ENCODE results near the gene P2RY11.

- TF ChIP-seq TARDBP (IDR thresholded peaks at IDR 0.05) (no peak), L3MBTL2 (conservative IDR thresholded peaks at IDR 0.05) (no peak), NFRKB (IDR thresholded peaks at IDR 0.05) (no peak), FOXM1 (IDR thresholded peaks at IDR 0.05; ENCODE audit: borderline replicate concordance) (no peak), FOXK2 (IDR thresholded peaks at IDR 0.05) (no peak), ELF4 (IDR thresholded peaks at IDR 0.05) (no peak), BHLHE40 (IDR thresholded peaks at IDR 0.05; ENCODE audit: borderline replicate concordance) (no peak), PKNOX1 (IDR thresholded peaks at IDR 0.05) (no peak), CTBP1 (IDR thresholded peaks at IDR 0.05; ENCODE audit: borderline replicate concordance) (no peak)
Measured at GRCh38 chr19:10095622-10095947, 15.9 kb upstream of the P2RY11 start.

Data from HEK293T (cell line).